ENCODE results near the gene NOSIP.

NOSIP gene

GRCh38 chr19:49594157-49594992, 14.0 kb upstream of the NOSIP start:
- DNase-seq = no peak

- peak; percentile 95 for DNase-seq
Measured at GRCh38 chr19:49593233-49594113, 13.1 kb upstream of the NOSIP start.

- DNase-seq = peak; percentile 49
Measured at GRCh38 chr19:49592486-49593232, 12.3 kb upstream of the NOSIP start.

- peak; percentile 55 for DNase-seq
Measured at GRCh38 chr19:49591731-49592485, 11.6 kb upstream of the NOSIP start.

- DNase-seq = peak; percentile 83
Measured at GRCh38 chr19:49590971-49591730, 10.8 kb upstream of the NOSIP start, which contains the start of gene PRR12. Gene PRR12, plus strand, starts transcription at chr19:49591182. Its CDS starts 473 bp downstream, at chr19:49591655.

GRCh38 chr19:49590071-49590970, 10.0 kb upstream of the NOSIP start:
- DNase-seq = peak; percentile 99

- peak; percentile 32 for DNase-seq
Measured at GRCh38 chr19:49589502-49589905, 9.1 kb upstream of the NOSIP start.

- DNase-seq = no peak
Measured at GRCh38 chr19:49588365-49589122, 8.2 kb upstream of the NOSIP start.

GRCh38 chr19:49587227-49587626, 6.9 kb upstream of the NOSIP start:
- no peak for DNase-seq

- DNase-seq = no peak
Measured at GRCh38 chr19:49585023-49585422, 4.7 kb upstream of the NOSIP start.

- DNase-seq = no peak
Measured at GRCh38 chr19:49583239-49583638, 2.9 kb upstream of the NOSIP start.

- no peak for DNase-seq
Measured at GRCh38 chr19:49581007-49581508, 702 bp upstream of the NOSIP start, which contains the start of gene PRRG2. Gene PRRG2, plus strand, starts transcription at chr19:49581316. Its CDS starts 1,904 bp downstream, at chr19:49583220.

GRCh38 chr19:49579947-49580263, 451 bp downstream of the NOSIP start:
- DNase-seq = no peak

GRCh38 chr19:49579193-49579592, 1.2 kb downstream of the NOSIP start:
- DNase-seq = peak; percentile 10

- peak; percentile 20 for DNase-seq
Measured at GRCh38 chr19:49574206-49574755, 6.1 kb downstream of the NOSIP start.

GRCh38 chr19:49573425-49573824, 6.9 kb downstream of the NOSIP start:
- DNase-seq = no peak

GRCh38 chr19:49573009-49573408, 7.3 kb downstream of the NOSIP start:
- DNase-seq = no peak

- peak; percentile 43 for DNase-seq
Measured at GRCh38 chr19:49570997-49571676, 9.2 kb downstream of the NOSIP start.
